Measurements from ENCODE around the gene ZYX. TPM values are rescaled to one million over a fixed set of nuclear protein-coding genes. Genes with fewer than 3 reads are reported as not detected.
A peak's percentile ranks its signal among the peaks of the same experiment; 100 is the strongest.

Gene ZYX, protein sequence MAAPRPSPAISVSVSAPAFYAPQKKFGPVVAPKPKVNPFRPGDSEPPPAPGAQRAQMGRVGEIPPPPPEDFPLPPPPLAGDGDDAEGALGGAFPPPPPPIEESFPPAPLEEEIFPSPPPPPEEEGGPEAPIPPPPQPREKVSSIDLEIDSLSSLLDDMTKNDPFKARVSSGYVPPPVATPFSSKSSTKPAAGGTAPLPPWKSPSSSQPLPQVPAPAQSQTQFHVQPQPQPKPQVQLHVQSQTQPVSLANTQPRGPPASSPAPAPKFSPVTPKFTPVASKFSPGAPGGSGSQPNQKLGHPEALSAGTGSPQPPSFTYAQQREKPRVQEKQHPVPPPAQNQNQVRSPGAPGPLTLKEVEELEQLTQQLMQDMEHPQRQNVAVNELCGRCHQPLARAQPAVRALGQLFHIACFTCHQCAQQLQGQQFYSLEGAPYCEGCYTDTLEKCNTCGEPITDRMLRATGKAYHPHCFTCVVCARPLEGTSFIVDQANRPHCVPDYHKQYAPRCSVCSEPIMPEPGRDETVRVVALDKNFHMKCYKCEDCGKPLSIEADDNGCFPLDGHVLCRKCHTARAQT
- total RNA-seq = 100 to 1,000 TPM in 1 of 6 experiments, 10 to 100 TPM in 5; 29.7 to 129 (median 43.6) TPM
- long read RNA-seq, partial matches to known transcripts = 7 of 7 reads
- long read RNA-seq, other reads (novel, unspliced or antisense) = 0 of 7 reads

DNA sequence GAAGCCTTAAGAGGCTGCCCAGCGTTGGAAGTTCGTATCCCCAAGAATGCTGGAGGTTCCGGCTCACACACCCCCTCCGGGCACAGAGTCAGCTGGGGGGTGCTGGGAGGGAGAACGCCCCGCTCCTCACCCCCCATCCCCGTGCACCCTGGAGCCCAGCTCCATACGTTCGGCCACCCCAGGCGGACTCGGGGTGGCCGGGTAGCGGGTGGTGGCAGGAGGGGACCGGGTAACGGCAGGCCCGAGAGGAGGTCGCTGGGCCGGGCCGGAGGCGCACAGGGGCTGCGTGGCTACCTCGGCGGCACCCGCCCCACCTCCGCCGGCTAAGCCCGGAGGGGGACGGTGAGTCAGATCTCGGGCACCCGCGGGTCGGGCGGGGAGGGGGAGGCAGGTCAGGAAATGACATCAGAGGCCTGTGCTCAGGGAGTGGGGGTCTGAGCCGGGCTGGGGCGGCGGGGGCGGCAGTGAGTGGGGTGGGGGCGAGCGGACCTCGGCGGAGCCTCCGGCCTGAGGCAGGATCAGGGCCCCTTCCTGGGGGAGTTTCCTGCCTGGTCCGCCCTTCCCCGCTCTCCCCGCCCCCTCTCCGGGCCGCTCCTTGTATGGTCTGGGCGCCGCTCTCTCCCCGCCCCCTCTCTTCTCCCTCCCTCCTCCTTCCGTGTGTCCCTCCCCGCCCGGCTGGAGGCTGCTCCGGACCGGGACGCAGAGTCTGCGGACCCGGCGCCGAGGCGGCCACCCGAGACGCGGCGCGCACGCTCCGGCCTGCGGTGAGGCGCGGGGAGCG lies at the start of gene ZYX:
ZYX (plus strand) TSS at position 700 of the 781 bp plus-strand sequence. CDS start 227 bp downstream, outside the sequence.
- H3K4me1 ChIP-seq = peaks cover 0 to 41% (median 17%) of the 10 kb centered on the region in 4 donors
- no peaks in the 10 kb centered on the region for H3K27me3 ChIP-seq
- 1% methylated on average over 29 of the region's 72 CpGs for WGBS (ENCODE audit: insufficient coverage, low coverage, low lambda C conversion rate, missing lambda C conversion rate)
- no peaks in the 10 kb centered on the region for H3K36me3 ChIP-seq
- DNase-seq (peak; percentile 98), ATAC-seq (peak; percentile 82 to 94 (median 88))
- TF ChIP-seq, protein P1, sequence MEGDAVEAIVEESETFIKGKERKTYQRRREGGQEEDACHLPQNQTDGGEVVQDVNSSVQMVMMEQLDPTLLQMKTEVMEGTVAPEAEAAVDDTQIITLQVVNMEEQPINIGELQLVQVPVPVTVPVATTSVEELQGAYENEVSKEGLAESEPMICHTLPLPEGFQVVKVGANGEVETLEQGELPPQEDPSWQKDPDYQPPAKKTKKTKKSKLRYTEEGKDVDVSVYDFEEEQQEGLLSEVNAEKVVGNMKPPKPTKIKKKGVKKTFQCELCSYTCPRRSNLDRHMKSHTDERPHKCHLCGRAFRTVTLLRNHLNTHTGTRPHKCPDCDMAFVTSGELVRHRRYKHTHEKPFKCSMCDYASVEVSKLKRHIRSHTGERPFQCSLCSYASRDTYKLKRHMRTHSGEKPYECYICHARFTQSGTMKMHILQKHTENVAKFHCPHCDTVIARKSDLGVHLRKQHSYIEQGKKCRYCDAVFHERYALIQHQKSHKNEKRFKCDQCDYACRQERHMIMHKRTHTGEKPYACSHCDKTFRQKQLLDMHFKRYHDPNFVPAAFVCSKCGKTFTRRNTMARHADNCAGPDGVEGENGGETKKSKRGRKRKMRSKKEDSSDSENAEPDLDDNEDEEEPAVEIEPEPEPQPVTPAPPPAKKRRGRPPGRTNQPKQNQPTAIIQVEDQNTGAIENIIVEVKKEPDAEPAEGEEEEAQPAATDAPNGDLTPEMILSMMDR (IDR thresholded peaks at IDR 0.05) = no peak
- peak; percentile 90 for TF ChIP-seq POLR2A (IDR thresholded peaks at IDR 0.05)
- H3K27ac ChIP-seq = peak within 1 kb of the TSS; percentile 98 to 99 (median 98)
- intact Hi-C loops (cut with DNase I) = no loop called here
- peak within 1 kb of the TSS; percentile 69 to 98 (median 93) for H3K4me3 ChIP-seq
- H3K9me3 ChIP-seq = no peaks in the 10 kb centered on the region

DNA sequence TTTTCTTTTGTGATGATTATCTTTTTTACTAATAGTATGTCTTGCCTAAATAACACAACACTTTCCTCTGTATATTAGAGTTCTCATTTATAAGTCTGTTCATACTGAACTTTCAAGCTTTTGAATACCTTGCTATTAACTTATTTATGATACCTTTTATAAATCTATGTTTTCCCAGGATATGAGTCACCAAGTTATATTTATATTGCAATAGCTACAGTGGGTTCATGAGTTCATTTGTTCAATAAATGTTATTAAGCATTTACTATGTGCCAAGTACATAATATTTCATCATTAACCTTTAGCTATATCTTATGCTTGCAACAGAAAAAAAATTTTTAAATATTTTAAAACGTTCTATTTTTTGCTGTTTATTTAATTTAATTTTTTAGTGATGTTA lies 46.9 kb upstream of the ZYX start:
- WGBS (ENCODE audit: insufficient coverage, low coverage, low lambda C conversion rate, missing lambda C conversion rate) = 32% methylated on average over 1 of the region's 1 CpG
- DNase-seq = no peak
- Histone ChIP-seq H3K27ac (no peak overlapping the region), H3K9me3 (no peaks in the 10 kb centered on the region), H3K27me3 (no peaks in the 10 kb centered on the region), H3K36me3 (no peaks in the 10 kb centered on the region), H3K4me3 (no peak overlapping the region), H3K4me1 (no peaks in the 10 kb centered on the region)
- TF ChIP-seq, protein P1 (IDR thresholded peaks at IDR 0.05) = no peak
- no peak for TF ChIP-seq POLR2A (IDR thresholded peaks at IDR 0.05)
- no peak for ATAC-seq
- intact Hi-C loops (cut with DNase I) = no loop called here

DNA sequence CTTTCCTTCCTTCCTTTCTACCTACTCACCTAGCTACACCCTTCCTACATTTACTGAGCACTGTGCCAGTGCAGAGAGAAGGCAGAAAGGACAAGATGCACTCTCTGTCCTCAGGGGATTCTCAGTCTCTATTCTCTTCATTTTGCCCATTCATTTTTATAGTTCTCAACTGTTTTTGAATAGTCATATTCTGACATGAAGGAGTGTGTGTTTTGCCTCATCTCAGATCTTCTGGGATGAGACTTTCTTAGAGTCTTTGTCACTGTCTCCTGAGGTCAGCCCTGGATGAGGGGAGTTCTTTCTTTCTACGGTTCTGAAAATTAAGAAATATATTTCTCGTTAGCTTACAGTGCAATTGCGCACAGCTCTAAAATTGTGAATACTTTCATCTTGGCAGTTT lies 43.9 kb upstream of the ZYX start:
- H3K9me3 ChIP-seq = no peaks in the 10 kb centered on the region
- no peak for ATAC-seq
- no peaks in the 10 kb centered on the region for H3K4me1 ChIP-seq
- 80% methylated on average over 3 of the region's 3 CpGs for WGBS (ENCODE audit: insufficient coverage, low coverage, low lambda C conversion rate, missing lambda C conversion rate)
- no peak overlapping the region for H3K27ac ChIP-seq
- H3K27me3 ChIP-seq = no peaks in the 10 kb centered on the region
- DNase-seq = no peak
- intact Hi-C loops (cut with DNase I) = no loop called here
- no peak overlapping the region for H3K4me3 ChIP-seq
- H3K36me3 ChIP-seq = no peaks in the 10 kb centered on the region
- no peak for TF ChIP-seq POLR2A (IDR thresholded peaks at IDR 0.05)
- TF ChIP-seq, protein P1 (IDR thresholded peaks at IDR 0.05) = no peak

DNA sequence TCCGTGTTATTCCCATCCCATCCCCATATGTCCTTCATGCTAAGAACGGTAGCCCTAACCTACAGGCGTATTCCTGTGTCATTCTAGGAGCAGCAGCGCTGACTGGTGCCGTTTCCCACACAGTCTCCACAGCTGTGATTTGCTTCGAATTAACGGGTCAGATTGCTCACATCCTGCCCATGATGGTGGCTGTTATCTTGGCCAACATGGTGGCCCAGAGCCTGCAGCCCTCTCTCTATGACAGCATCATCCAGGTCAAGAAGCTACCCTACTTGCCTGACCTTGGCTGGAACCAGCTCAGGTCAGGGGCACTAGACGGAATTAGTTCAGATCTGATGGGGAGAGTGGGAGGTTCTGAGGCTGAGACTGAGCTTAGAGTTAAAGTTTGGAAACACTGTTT lies 39.3 kb upstream of the ZYX start:
- intact Hi-C loops (cut with DNase I) = no loop called here
- no peaks in the 10 kb centered on the region for H3K4me1 ChIP-seq
- H3K9me3 ChIP-seq = no peaks in the 10 kb centered on the region
- no peak overlapping the region for H3K4me3 ChIP-seq
- DNase-seq = no peak
- ATAC-seq = no peak
- no peaks in the 10 kb centered on the region for H3K27me3 ChIP-seq
- H3K27ac ChIP-seq = no peak overlapping the region
- TF ChIP-seq, protein P1 (IDR thresholded peaks at IDR 0.05) = no peak
- TF ChIP-seq POLR2A (IDR thresholded peaks at IDR 0.05) = no peak
- 94% methylated on average over 8 of the region's 8 CpGs for WGBS (ENCODE audit: insufficient coverage, low coverage, low lambda C conversion rate, missing lambda C conversion rate)
- no peaks in the 10 kb centered on the region for H3K36me3 ChIP-seq

All from right lobe of liver (tissue), 6 donors.